ENCODE measurements around the gene RPL12. TPM values are rescaled to one million over a fixed set of nuclear protein-coding genes. Genes with fewer than 3 reads are reported as not detected.
A peak's percentile ranks its signal among the peaks of the same experiment; 100 is the strongest.

The RPL12 gene
- total RNA-seq, 1 donor = 1,103 TPM

DNA sequence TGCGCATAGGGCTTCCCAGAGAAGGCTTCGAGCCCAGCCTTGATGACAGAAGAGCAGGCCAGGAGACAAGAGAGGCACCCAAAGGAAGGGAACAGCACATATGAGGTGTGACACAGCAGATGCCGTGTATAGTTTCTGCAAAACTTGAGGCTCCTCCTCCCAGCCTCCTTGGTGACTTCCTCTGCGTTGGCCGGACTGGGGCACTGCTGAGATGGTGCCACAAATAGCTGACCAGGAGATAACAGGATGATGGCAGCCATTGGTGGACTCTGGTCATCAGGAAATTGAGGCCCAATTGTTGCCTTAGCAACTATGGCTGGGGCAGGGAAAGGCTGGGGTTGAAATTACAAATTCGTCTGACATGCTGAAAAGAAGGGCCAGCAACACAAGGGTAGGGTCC lies 31.9 kb downstream of the RPL12 start:
- DNase-seq (ENCODE audit: insufficient read length, low spot score, missing footprints) = no peak
- Histone ChIP-seq H3K27me3 (ENCODE audit: insufficient read depth, low read length) (no peaks in the 10 kb centered on the region), H3K4me2 (ENCODE audit: insufficient read depth, low read length) (no peak overlapping the region), H3K4me1 (ENCODE audit: insufficient read depth, low read length) (peaks cover 14% of the 10 kb centered on the region), H3K9me3 (ENCODE audit: low read depth, low read length) (no peaks in the 10 kb centered on the region), H3K79me2 (ENCODE audit: insufficient read depth, low read length) (peaks cover 14% of the 10 kb centered on the region), H3K4me3 (ENCODE audit: insufficient read depth, low read length) (no peak overlapping the region), H3K27ac (ENCODE audit: low read depth, low read length) (no peak overlapping the region), H3K36me3 (ENCODE audit: insufficient read depth, low read length) (no peaks in the 10 kb centered on the region), H2AFZ (ENCODE audit: low read length) (no peak overlapping the region), H4K20me1 (ENCODE audit: insufficient read depth, low read length) (peaks cover 2% of the 10 kb centered on the region)
- TF ChIP-seq, protein P1, sequence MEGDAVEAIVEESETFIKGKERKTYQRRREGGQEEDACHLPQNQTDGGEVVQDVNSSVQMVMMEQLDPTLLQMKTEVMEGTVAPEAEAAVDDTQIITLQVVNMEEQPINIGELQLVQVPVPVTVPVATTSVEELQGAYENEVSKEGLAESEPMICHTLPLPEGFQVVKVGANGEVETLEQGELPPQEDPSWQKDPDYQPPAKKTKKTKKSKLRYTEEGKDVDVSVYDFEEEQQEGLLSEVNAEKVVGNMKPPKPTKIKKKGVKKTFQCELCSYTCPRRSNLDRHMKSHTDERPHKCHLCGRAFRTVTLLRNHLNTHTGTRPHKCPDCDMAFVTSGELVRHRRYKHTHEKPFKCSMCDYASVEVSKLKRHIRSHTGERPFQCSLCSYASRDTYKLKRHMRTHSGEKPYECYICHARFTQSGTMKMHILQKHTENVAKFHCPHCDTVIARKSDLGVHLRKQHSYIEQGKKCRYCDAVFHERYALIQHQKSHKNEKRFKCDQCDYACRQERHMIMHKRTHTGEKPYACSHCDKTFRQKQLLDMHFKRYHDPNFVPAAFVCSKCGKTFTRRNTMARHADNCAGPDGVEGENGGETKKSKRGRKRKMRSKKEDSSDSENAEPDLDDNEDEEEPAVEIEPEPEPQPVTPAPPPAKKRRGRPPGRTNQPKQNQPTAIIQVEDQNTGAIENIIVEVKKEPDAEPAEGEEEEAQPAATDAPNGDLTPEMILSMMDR (IDR thresholded peaks at IDR 0.05; ENCODE audit: extremely low read depth, low read depth, low read length) = no peak

GRCh38 chr9:127418037-127418471 lies 33.2 kb downstream of the RPL12 start:
- H3K79me2 ChIP-seq (ENCODE audit: insufficient read depth, low read length) = peaks cover 9% of the 10 kb centered on the region
- no peak for DNase-seq (ENCODE audit: insufficient read length, low spot score, missing footprints)
- no peaks in the 10 kb centered on the region for H3K36me3 ChIP-seq (ENCODE audit: insufficient read depth, low read length)
- peaks cover 2% of the 10 kb centered on the region for H4K20me1 ChIP-seq (ENCODE audit: insufficient read depth, low read length)
- TF ChIP-seq, protein P1 (IDR thresholded peaks at IDR 0.05; ENCODE audit: extremely low read depth, low read depth, low read length) = peak; percentile 19
- no peaks in the 10 kb centered on the region for H3K9me3 ChIP-seq (ENCODE audit: low read depth, low read length)
- no peak overlapping the region for H3K4me3 ChIP-seq (ENCODE audit: insufficient read depth, low read length)
- H3K27me3 ChIP-seq (ENCODE audit: insufficient read depth, low read length) = no peaks in the 10 kb centered on the region
- H3K27ac ChIP-seq (ENCODE audit: low read depth, low read length) = no peak overlapping the region
- peaks cover 9% of the 10 kb centered on the region for H3K4me1 ChIP-seq (ENCODE audit: insufficient read depth, low read length)
- no peak overlapping the region for H3K4me2 ChIP-seq (ENCODE audit: insufficient read depth, low read length)
- H2AFZ ChIP-seq (ENCODE audit: low read length) = no peak overlapping the region

GRCh38 chr9:127417131-127418036 lies 33.8 kb downstream of the RPL12 start:
- TF ChIP-seq, protein P1 (IDR thresholded peaks at IDR 0.05; ENCODE audit: extremely low read depth, low read depth, low read length) = no peak
- no peak for DNase-seq (ENCODE audit: insufficient read length, low spot score, missing footprints)
- Histone ChIP-seq H3K27me3 (ENCODE audit: insufficient read depth, low read length) (no peaks in the 10 kb centered on the region), H3K9me3 (ENCODE audit: low read depth, low read length) (no peaks in the 10 kb centered on the region), H3K36me3 (ENCODE audit: insufficient read depth, low read length) (no peaks in the 10 kb centered on the region), H3K4me2 (ENCODE audit: insufficient read depth, low read length) (no peak overlapping the region), H3K4me1 (ENCODE audit: insufficient read depth, low read length) (peaks cover 3% of the 10 kb centered on the region), H3K79me2 (ENCODE audit: insufficient read depth, low read length) (peaks cover 3% of the 10 kb centered on the region), H4K20me1 (ENCODE audit: insufficient read depth, low read length) (peaks cover 2% of the 10 kb centered on the region), H3K27ac (ENCODE audit: low read depth, low read length) (no peak overlapping the region), H2AFZ (ENCODE audit: low read length) (no peak overlapping the region), H3K4me3 (ENCODE audit: insufficient read depth, low read length) (no peak overlapping the region)

- peaks cover 2% of the 10 kb centered on the region for H4K20me1 ChIP-seq (ENCODE audit: insufficient read depth, low read length)
- no peak overlapping the region for H3K27ac ChIP-seq (ENCODE audit: low read depth, low read length)
- no peaks in the 10 kb centered on the region for H3K79me2 ChIP-seq (ENCODE audit: insufficient read depth, low read length)
- no peaks in the 10 kb centered on the region for H3K27me3 ChIP-seq (ENCODE audit: insufficient read depth, low read length)
- no peak overlapping the region for H3K4me3 ChIP-seq (ENCODE audit: insufficient read depth, low read length)
- no peak overlapping the region for H3K4me2 ChIP-seq (ENCODE audit: insufficient read depth, low read length)
- no peak overlapping the region for H2AFZ ChIP-seq (ENCODE audit: low read length)
- TF ChIP-seq, protein P1 (IDR thresholded peaks at IDR 0.05; ENCODE audit: extremely low read depth, low read depth, low read length) = no peak
- no peak for DNase-seq (ENCODE audit: insufficient read length, low spot score, missing footprints)
- no peaks in the 10 kb centered on the region for H3K36me3 ChIP-seq (ENCODE audit: insufficient read depth, low read length)
- H3K9me3 ChIP-seq (ENCODE audit: low read depth, low read length) = no peaks in the 10 kb centered on the region
- no peaks in the 10 kb centered on the region for H3K4me1 ChIP-seq (ENCODE audit: insufficient read depth, low read length)
Observed at GRCh38 chr9:127415657-127416056, 35.5 kb downstream of the RPL12 start.

All from osteoblast (primary cell).